ENCODE measurements around the gene ZFYVE28.

- TF ChIP-seq CTCF (IDR thresholded peaks at IDR 0.05) (no peak), POLR2AphosphoS5 (IDR thresholded peaks at IDR 0.05) (no peak), POLR2A (IDR thresholded peaks at IDR 0.05) (no peak)
These were observed 168.7 kb downstream of the ZFYVE28 start for GRCh38 chr4:2249526-2250356.
